GM18520 (cell line): ENCODE data around the gene IKBIP.
"Not testable (repeated sequence)": the region's sequence is repeated elsewhere in the genome, so short reads cannot be mapped to it uniquely, and the experiment has no call there.

ENCODE experiments used
- ATAC-seq: cut with Tn5 transposase; IDR thresholded peaks from one replicate; pipeline ENCODE4 v1.9.1; 2021; ENCODE audit not compliant: unreplicated experiment

The IKBIP gene

GRCh38 chr12:98638009-98638408 lies 6.6 kb downstream of the IKBIP start:
- ATAC-seq: no peak

- ATAC-seq: no peak
Observed at GRCh38 chr12:98637068-98637467, 7.5 kb downstream of the IKBIP start.

GRCh38 chr12:98635657-98636323 lies 8.8 kb downstream of the IKBIP start:
- ATAC-seq: peak; percentile 84

GRCh38 chr12:98618952-98619351 lies 25.6 kb downstream of the IKBIP start:
- no peak for ATAC-seq

GRCh38 chr12:98612696-98613334 lies 31.8 kb downstream of the IKBIP start:
- ATAC-seq: peak; percentile 72

- ATAC-seq: no peak
Observed at GRCh38 chr12:98610596-98610995, 34.0 kb downstream of the IKBIP start.

- ATAC-seq: no peak
Observed at GRCh38 chr12:98606359-98606988, 38.1 kb downstream of the IKBIP start.

- ATAC-seq: no peak
Observed at GRCh38 chr12:98601924-98602323, 42.7 kb downstream of the IKBIP start.

GRCh38 chr12:98597313-98597712 lies 47.3 kb downstream of the IKBIP start:
- not testable (repeated sequence) for ATAC-seq

- no peak for ATAC-seq
Observed at GRCh38 chr12:98595243-98595988, 49.2 kb downstream of the IKBIP start.

- ATAC-seq: no peak
Observed at GRCh38 chr12:98594050-98594835, 50.3 kb downstream of the IKBIP start.

- ATAC-seq: peak; percentile 100
Observed at GRCh38 chr12:98593351-98594049, 51.1 kb downstream of the IKBIP start, which contains the start of gene SLC25A3. SLC25A3 (plus strand) TSS chr12:98593686; CDS start chr12:98593979, 293 bp downstream.

- no peak for ATAC-seq
Observed at GRCh38 chr12:98592825-98593322, 51.7 kb downstream of the IKBIP start.

- no peak for ATAC-seq
Observed at GRCh38 chr12:98591209-98591608, 53.4 kb downstream of the IKBIP start.

GRCh38 chr12:98587084-98587483 lies 57.5 kb downstream of the IKBIP start:
- ATAC-seq: no peak

- ATAC-seq: no peak
Observed at GRCh38 chr12:98582093-98582492, 62.5 kb downstream of the IKBIP start.

- ATAC-seq: no peak
Observed at GRCh38 chr12:98581101-98581500, 63.5 kb downstream of the IKBIP start.

GRCh38 chr12:98580695-98581094 lies 63.9 kb downstream of the IKBIP start:
- no peak for ATAC-seq

GRCh38 chr12:98579835-98580234 lies 64.8 kb downstream of the IKBIP start:
- ATAC-seq: no peak

- ATAC-seq: no peak
Observed at GRCh38 chr12:98579347-98579746, 65.2 kb downstream of the IKBIP start.
